ENCODE results near the gene RPN2. TPM values are rescaled to one million over a fixed set of nuclear protein-coding genes. Genes with fewer than 3 reads are reported as not detected.

RPN2 gene
- total RNA-seq, 1 experiment from 2014 or later = 185 TPM

GRCh38 chr20:37271421-37271768 lies 92.3 kb downstream of the RPN2 start:
- TF ChIP-seq, protein P1, sequence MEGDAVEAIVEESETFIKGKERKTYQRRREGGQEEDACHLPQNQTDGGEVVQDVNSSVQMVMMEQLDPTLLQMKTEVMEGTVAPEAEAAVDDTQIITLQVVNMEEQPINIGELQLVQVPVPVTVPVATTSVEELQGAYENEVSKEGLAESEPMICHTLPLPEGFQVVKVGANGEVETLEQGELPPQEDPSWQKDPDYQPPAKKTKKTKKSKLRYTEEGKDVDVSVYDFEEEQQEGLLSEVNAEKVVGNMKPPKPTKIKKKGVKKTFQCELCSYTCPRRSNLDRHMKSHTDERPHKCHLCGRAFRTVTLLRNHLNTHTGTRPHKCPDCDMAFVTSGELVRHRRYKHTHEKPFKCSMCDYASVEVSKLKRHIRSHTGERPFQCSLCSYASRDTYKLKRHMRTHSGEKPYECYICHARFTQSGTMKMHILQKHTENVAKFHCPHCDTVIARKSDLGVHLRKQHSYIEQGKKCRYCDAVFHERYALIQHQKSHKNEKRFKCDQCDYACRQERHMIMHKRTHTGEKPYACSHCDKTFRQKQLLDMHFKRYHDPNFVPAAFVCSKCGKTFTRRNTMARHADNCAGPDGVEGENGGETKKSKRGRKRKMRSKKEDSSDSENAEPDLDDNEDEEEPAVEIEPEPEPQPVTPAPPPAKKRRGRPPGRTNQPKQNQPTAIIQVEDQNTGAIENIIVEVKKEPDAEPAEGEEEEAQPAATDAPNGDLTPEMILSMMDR (conservative IDR thresholded peaks at IDR 0.05) = no peak
- TF ChIP-seq EZH2 (IDR thresholded peaks at IDR 0.05; ENCODE audit: low read depth) = no peak
- ChIA-PET POLR2A (ENCODE audit: unreplicated experiment) (no interaction called here), CTCF (interaction anchor here (1.8 kb wide), 1 partner anchor 262 kb away, joined by 6 read pairs; no protein-coding TSS in a partner anchor)
- Histone ChIP-seq H3K36me3 (ENCODE audit: low read depth) (no peaks in the 10 kb centered on the region), H3K4me2 (no peak overlapping the region), H3K79me2 (ENCODE audit: low read depth) (no peaks in the 10 kb centered on the region), H3K27me3 (ENCODE audit: insufficient read depth, low read depth) (no peaks in the 10 kb centered on the region), H3F3A (ENCODE audit: insufficient read depth, low read depth) (0 out of 2 replicates have a peak, but pooled peaks cover 4% of the 10 kb centered on the region), H3K4me1 (replicated peaks; ENCODE audit: insufficient read depth) (no peaks in the 10 kb centered on the region), H3K27ac (no peak overlapping the region), H2AFZ (no peak overlapping the region), H3K9me2 (ENCODE audit: insufficient read depth) (no peaks in the 10 kb centered on the region), H3K9me3 (ENCODE audit: insufficient read depth, low read depth) (no peaks in the 10 kb centered on the region), H4K20me1 (ENCODE audit: insufficient read depth) (no peaks in the 10 kb centered on the region), H3K4me3 (no peak overlapping the region)
- DNase-seq = no peak
- intact Hi-C loops (cut with micrococcal nuclease; ENCODE audit: unreplicated experiment) = no loop called here
- no TSS peak for BruUV-seq (replicated peaks)

DNA sequence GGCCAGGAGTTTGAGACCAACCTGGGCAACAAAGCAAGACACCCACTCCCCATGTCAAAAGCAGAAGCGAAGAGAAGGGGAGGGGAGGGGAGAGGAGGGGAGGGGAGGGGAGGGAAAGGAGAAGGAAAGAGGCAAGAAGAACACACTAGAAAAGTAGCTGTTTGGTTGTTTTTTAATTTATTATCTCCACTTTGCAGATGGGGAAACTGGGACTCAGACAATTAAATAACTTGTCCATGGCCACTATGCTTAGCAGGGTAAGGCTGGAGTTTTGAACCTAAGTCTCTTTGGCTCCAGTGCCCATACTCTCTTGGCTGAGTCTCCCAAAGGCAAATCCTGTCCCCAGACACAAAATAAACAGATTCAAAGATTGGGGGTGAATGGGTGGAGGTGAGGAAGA lies 94.9 kb downstream of the RPN2 start:
- ChIA-PET POLR2A (ENCODE audit: unreplicated experiment) (no interaction called here), CTCF (no interaction called here)
- intact Hi-C loops (cut with micrococcal nuclease; ENCODE audit: unreplicated experiment) = no loop called here

GRCh38 chr20:37274851-37275524 lies 95.9 kb downstream of the RPN2 start:
- POLR2A ChIA-PET (ENCODE audit: unreplicated experiment) = interaction anchor here (0.7 kb wide), 1 partner anchor 151 kb away, joined by 5 read pairs; no protein-coding TSS in a partner anchor
- BruUV-seq (replicated peaks) = no TSS peak
- intact Hi-C loops (cut with micrococcal nuclease; ENCODE audit: unreplicated experiment) = no loop called here

More for the DNA sequence above, 94.9 kb downstream of the RPN2 start:
- no TSS peak for BruUV-seq (replicated peaks)
- H3K4me3 ChIP-seq = no peak overlapping the region
- TF ChIP-seq, protein P1 (conservative IDR thresholded peaks at IDR 0.05) = no peak
- no peak for TF ChIP-seq EZH2 (IDR thresholded peaks at IDR 0.05; ENCODE audit: low read depth)
- no peaks in the 10 kb centered on the region for H3K9me2 ChIP-seq (ENCODE audit: insufficient read depth)
- no peak for DNase-seq
- H4K20me1 ChIP-seq (ENCODE audit: insufficient read depth) = no peaks in the 10 kb centered on the region
- no peaks in the 10 kb centered on the region for H3K4me1 ChIP-seq (replicated peaks; ENCODE audit: insufficient read depth)
- no peaks in the 10 kb centered on the region for H3K79me2 ChIP-seq (ENCODE audit: low read depth)
- no peaks in the 10 kb centered on the region for H3K27me3 ChIP-seq (ENCODE audit: insufficient read depth, low read depth)
- no peaks in the 10 kb centered on the region for H3K9me3 ChIP-seq (ENCODE audit: insufficient read depth, low read depth)
- H3K27ac ChIP-seq = no peak overlapping the region
- H2AFZ ChIP-seq = no peak overlapping the region
- no peaks in the 10 kb centered on the region for H3K36me3 ChIP-seq (ENCODE audit: low read depth)
- 0 out of 2 replicates have a peak, but pooled peaks cover 4% of the 10 kb centered on the region for H3F3A ChIP-seq (ENCODE audit: insufficient read depth, low read depth)
- no peak overlapping the region for H3K4me2 ChIP-seq

More at GRCh38 chr20:37274851-37275524, 95.9 kb downstream of the RPN2 start:
- no peaks in the 10 kb centered on the region for H3K27me3 ChIP-seq (ENCODE audit: insufficient read depth, low read depth)
- H3K79me2 ChIP-seq (ENCODE audit: low read depth) = no peaks in the 10 kb centered on the region
- H3K9me3 ChIP-seq (ENCODE audit: insufficient read depth, low read depth) = no peaks in the 10 kb centered on the region
- no peak overlapping the region for H2AFZ ChIP-seq
- H3K9me2 ChIP-seq (ENCODE audit: insufficient read depth) = no peaks in the 10 kb centered on the region
- CTCF ChIA-PET = no interaction called here
- no peak overlapping the region for H3K27ac ChIP-seq
- H3K36me3 ChIP-seq (ENCODE audit: low read depth) = no peaks in the 10 kb centered on the region
- H3F3A ChIP-seq (ENCODE audit: insufficient read depth, low read depth) = no peaks in the 10 kb centered on the region
- no peaks in the 10 kb centered on the region for H3K4me1 ChIP-seq (replicated peaks; ENCODE audit: insufficient read depth)
- TF ChIP-seq, protein P1 (conservative IDR thresholded peaks at IDR 0.05) = no peak
- TF ChIP-seq EZH2 (IDR thresholded peaks at IDR 0.05; ENCODE audit: low read depth) = no peak
- no peak for DNase-seq
- H3K4me3 ChIP-seq = no peak overlapping the region
- no peaks in the 10 kb centered on the region for H4K20me1 ChIP-seq (ENCODE audit: insufficient read depth)
- no peak overlapping the region for H3K4me2 ChIP-seq
